Measurements from ENCODE around the gene KANK4.

- TF ChIP-seq POLR2A (IDR thresholded peaks at IDR 0.05) = no peak
- TF ChIP-seq CTCF (IDR thresholded peaks at IDR 0.05) = no peak
Observed at GRCh38 chr1:62309906-62310305, 9.3 kb downstream of the KANK4 start.
